SKM-1 treated with dmso at 0.1 percent for 144 hours (cell line): ENCODE measurements around the gene IRAG1.
A peak's percentile ranks its signal among the peaks of the same experiment; 100 is the strongest.

Experiments
- DNase-seq: peaks from one replicate; lab custom pipeline; 2025; ENCODE audit not compliant: unreplicated experiment; lab: John Stamatoyannopoulos, UW

The IRAG1 gene

GRCh38 chr11:10669258-10670033, 24.1 kb downstream of the IRAG1 start:
- no peak for DNase-seq

DNA sequence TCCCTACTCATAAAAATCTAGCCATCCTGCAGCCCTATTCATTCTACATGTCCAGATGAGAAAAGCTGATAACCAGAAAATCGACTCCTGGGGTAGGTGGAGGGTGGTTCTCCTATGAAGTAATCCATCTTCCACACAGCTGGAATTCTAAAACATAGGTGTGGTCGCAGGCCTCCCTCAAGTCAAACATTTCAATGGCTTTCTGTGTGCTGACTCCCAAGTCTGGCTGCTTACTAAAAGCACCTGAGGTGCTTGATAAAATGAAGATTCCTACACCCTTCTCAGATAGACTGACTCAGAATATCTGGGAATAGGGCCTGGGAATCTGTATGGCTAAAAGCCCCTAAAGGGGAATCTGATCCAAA, 26.1 kb downstream of the IRAG1 start:
- DNase-seq: no peak

GRCh38 chr11:10666556-10667520, 26.7 kb downstream of the IRAG1 start:
- DNase-seq: no peak

GRCh38 chr11:10664496-10664895, 29.1 kb downstream of the IRAG1 start:
- no peak for DNase-seq

DNA sequence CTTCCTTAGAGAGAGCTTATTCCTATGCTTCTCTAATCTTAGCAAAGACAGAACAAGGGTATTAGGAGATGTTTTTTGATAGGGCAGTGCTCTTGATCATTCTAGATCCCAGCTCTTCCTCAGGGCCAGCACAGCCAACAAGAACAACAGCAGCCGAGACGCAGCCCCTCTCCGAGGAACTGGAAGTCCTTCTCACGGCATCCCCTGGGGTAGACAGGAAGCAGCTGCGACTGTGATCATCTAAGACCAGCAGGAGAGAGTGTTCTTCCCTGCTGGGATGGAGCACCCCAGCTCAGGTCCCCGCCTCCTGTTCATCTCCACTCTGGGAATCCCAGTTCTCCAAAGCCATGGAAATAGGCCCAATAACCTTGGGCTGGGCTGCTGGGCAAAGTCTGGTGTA, 29.6 kb downstream of the IRAG1 start:
- DNase-seq: no peak

- no peak for DNase-seq
Observed at GRCh38 chr11:10663365-10663764, 30.2 kb downstream of the IRAG1 start.

DNA sequence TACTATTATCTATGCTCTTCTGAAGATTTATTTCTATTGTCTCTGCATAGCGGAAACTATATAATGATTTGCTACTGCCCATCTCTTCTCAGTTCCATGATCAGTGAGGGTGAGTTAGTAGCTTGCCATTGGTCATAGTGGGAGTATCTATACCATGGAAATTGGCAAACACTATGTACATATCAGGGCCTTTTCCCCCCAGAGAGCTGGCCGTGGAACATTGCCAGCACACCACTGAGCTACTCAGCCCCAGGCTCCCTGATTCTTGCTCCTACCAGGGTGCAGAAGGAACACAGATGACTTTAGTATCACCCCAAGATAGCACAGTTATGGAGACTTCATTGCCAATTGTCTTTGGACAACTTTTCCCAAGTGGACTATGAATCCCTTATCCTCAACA, 33.2 kb downstream of the IRAG1 start:
- DNase-seq: no peak

DNA sequence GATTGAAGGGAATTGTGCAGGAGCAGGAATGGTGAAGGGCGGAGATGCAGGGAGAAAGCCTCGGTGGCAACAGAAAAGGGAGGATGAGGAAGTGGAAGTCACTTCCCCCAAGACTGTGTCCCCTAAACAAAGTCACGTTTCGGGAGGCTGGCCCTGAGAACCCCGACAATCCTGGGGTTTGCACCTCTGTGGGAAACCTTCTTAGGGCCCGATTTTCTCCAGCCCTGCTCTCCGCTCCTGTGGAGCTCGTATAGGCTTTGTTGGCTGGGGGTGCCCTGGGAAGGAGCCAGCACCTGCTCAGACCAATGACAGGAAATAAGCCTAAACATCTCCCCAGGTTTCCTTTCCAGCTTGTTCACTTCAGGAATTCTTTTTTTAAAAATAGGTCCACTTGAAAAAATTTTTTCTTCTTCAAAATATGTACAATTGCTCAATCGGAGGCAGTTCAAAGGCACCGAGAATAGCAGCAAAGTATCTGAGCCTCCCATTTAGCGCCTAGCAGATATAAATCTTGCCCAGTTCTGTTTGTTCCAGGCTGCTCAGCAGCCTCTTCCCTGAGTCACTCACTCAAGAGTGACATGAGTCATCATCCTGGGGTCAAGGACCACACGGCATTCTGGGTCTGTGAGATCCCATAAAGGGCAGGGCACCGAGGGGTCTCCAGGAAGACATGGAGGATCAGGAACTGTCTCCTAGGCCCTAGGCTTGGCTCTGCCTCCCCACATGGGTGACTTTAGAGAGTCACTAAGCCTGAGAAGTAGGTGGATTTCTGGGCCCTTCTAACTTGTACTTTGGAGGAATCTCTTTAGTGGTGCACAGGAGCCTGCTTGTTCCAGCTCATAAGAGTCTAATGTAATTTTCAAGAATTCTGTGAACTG, 34.0 kb downstream of the IRAG1 start:
- DNase-seq: no peak

GRCh38 chr11:10658621-10659338, 34.8 kb downstream of the IRAG1 start:
- DNase-seq: no peak

DNA sequence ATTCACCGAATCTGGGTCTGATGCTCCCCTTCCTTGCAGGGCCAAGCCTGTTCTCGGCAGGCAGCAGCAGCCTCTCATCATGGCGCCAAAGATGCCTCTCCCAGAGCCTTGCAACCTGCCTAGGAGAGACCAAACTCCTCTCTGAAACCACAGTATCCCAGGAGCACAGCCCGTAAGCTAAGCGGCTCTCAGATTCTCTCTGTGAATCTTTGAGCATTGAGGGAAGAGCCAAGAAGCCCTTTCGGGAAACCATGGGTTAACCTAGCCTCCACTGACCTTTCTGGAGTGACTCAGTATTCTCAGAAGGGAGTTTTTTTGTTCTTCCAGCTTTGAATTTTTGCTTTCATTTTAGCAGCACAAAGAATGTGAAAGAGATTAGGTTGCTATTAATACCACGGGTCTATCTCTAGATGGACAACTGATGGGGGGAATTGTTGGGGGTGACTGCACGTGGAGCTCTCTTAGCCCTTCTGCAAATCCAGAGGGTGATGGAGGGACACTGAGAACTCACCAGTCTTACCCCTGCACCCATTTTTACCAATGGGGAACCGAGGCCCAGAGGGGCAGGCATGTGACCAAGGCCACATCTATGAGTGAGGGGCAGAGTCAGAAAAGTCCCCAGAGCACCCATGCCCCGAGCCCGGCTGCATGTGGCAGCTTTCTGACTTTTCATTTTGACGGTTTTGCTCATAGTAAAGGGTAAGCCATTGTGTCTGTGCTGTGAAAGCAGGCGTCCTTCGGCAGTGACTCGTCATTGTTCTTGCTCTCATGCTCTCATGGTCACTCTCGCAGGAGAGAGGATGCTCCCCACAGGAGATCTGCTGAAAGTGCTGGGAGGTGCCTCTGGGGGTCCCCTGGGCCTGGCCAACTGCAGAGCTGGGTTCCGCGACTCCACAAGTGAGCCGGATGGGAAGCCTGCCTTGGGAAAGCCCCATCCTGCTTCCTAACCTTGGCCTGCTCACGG, 36.0 kb downstream of the IRAG1 start:
- DNase-seq: no peak

DNA sequence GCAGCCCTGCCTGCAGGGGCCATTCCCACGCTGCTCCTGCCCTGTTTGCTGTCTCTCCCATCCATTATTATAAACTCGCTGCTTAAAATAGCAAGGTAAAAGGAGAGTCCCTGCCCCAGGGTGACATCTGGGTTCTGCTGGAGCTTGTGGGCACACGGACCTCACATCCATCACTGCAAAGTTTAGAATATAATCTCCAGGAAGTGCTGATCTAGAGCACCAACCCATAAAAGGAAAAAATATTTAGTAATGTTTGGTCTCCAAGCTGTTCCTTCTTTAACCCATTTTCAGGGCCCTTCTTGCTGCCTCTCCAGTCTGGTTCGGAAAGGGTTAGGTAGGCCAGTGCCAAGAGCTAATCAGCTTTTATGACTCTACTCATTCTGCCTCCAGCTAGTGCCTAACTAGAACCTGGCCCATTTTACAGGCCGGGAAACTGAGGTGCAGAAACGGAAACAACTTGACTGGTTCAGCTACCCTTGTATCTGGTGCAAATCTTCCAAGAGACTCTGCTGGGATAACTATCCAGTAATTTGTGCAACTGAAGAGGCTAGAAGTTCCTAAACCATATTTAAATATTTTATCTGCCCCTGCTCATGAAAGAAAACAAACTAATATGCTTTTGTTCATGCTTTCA, 37.5 kb downstream of the IRAG1 start:
- no peak for DNase-seq

DNA sequence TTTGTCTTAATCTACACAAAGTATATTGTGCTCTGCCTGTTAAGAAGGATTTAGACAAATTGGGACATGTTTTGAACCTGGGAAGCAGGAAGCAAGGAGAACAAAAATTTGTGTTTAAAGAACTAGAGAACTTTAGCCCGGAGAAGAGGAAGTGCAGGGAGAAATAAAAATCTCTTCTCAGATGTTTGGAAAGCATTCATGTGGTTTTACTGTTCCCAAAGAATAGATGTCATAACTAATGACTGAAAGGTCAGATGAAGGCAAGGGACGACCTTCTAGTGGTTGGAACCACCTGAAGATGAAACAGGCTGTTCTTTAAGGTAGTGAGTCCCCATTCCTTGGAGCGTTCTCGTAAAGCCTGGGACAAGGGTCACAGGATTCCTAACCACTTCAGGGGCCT, 38.3 kb downstream of the IRAG1 start:
- DNase-seq: peak; percentile 73

GRCh38 chr11:10654811-10655150, 38.8 kb downstream of the IRAG1 start:
- peak; percentile 71 for DNase-seq

- DNase-seq: peak; percentile 57
Observed at GRCh38 chr11:10653946-10654810, 39.4 kb downstream of the IRAG1 start.

GRCh38 chr11:10653261-10653660, 40.3 kb downstream of the IRAG1 start:
- DNase-seq: no peak

- DNase-seq: no peak
Observed at GRCh38 chr11:10651656-10652361, 41.7 kb downstream of the IRAG1 start.

- DNase-seq: no peak
Observed at GRCh38 chr11:10650630-10651029, 42.9 kb downstream of the IRAG1 start.
